Suprapubic skin (tissue), 4 donors: ENCODE data around the gene OSMR.

ENCODE experiments used
- EP300 ChIP-seq: sonication (generic); formaldehyde crosslinking; IDR thresholded peaks from one replicate; pipeline ENCODE4 v1.6.1; 2017; ENCODE audit warnings: antibody characterized with exemption
- POLR2A ChIP-seq, 2 donors: fragments of 450-650 bp; IDR thresholded peaks; one replicate each; pipeline ENCODE4 v1.6.1; 2017; ENCODE audit warnings: antibody characterized with exemption in 2 of 2, mild to moderate bottlenecking in 2 of 2, moderate library complexity in 2 of 2
- POLR2AphosphoS5 ChIP-seq, 3 donors: sonication (generic); formaldehyde crosslinking; IDR thresholded peaks; one replicate each; pipeline ENCODE4 v1.6.1; 2017; ENCODE audit warnings: antibody characterized with exemption in 3 of 3
- TF ChIP-seq, protein P1 (sequence below), 2 donors: fragments of 200-600 bp in 1 of 2; fragments of 450-650 bp in 1 of 2; sonication (generic) in 1 of 2; IDR thresholded peaks; one replicate each; pipeline ENCODE4 v1.5.1; 2016 to 2019; ENCODE audit warnings: antibody characterized with exemption in 2 of 2, mild to moderate bottlenecking in 1 of 2, moderate library complexity in 1 of 2

DNA sequence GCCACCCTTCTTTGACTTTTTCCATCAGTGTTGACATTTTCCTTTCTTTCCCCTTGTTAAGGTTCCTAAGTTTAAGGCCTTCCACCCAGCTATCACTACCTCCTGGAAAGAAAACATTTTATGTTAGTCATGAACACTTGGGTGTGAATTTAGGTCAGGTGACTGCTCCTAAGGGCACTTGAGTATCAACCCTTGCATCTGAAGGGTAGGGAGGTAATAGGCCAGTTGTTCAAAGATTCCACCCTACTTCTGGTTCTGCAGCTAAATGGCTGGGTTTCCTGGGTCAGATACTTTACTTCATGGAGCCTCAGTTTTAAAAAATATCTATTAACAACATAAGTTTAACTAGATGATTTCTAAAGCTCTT, 49.1 kb upstream of the OSMR start:
- no peak for TF ChIP-seq POLR2AphosphoS5 (IDR thresholded peaks at IDR 0.05)
- no peak for TF ChIP-seq POLR2A (IDR thresholded peaks at IDR 0.05)
- TF ChIP-seq, protein P1, sequence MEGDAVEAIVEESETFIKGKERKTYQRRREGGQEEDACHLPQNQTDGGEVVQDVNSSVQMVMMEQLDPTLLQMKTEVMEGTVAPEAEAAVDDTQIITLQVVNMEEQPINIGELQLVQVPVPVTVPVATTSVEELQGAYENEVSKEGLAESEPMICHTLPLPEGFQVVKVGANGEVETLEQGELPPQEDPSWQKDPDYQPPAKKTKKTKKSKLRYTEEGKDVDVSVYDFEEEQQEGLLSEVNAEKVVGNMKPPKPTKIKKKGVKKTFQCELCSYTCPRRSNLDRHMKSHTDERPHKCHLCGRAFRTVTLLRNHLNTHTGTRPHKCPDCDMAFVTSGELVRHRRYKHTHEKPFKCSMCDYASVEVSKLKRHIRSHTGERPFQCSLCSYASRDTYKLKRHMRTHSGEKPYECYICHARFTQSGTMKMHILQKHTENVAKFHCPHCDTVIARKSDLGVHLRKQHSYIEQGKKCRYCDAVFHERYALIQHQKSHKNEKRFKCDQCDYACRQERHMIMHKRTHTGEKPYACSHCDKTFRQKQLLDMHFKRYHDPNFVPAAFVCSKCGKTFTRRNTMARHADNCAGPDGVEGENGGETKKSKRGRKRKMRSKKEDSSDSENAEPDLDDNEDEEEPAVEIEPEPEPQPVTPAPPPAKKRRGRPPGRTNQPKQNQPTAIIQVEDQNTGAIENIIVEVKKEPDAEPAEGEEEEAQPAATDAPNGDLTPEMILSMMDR (IDR thresholded peaks at IDR 0.05): no peak
- no peak for TF ChIP-seq EP300
